ENCODE measurements around the gene RASGRP3. TPM values are rescaled to one million over a fixed set of nuclear protein-coding genes. Genes with fewer than 3 reads are reported as not detected.
A peak's percentile ranks its signal among the peaks of the same experiment; 100 is the strongest.

RASGRP3 gene
- total RNA-seq, 4 donors from 2014 or later, result 0.53 to 10.2 (median 5.3) TPM

DNA sequence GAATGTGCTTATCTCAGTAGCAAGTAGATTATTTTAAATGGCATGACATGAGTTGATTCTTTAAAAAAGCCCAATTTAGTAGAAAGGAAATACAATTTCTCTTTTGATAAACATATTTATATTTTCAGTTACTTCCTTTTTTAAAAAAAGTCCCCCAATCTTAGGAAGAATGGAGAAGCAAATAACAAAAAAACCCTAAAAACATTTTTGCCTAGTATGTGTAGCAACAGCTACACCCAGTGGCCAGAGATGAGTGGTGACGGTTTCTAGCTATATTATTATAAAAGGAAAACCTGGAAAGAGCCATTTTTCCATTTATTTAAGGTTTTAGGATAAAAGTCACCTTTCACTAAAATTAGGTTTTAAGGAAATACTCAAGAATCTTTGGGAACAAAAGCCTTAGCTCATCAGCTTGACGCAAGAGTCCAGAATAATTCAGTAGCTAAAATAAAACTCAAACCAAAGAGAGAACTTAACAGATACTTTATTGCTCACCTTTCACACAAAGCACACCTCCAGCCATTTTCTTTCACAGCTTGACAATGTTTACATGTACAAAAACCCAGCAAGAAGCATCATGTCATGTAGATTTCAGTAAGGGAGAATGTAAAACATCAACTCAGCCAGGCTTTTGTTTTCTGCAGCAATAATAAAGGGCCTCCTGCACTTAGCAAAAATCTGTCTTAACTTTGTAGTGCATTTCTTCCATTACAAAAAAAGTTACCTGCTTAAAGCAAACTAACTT lies 106.9 kb downstream of the RASGRP3 start:
- 23 to 26% methylated on average over 2 of the region's 2 CpGs for WGBS, 2 donors
- intact Hi-C loops (cut with DNase I), result no loop called here

DNA sequence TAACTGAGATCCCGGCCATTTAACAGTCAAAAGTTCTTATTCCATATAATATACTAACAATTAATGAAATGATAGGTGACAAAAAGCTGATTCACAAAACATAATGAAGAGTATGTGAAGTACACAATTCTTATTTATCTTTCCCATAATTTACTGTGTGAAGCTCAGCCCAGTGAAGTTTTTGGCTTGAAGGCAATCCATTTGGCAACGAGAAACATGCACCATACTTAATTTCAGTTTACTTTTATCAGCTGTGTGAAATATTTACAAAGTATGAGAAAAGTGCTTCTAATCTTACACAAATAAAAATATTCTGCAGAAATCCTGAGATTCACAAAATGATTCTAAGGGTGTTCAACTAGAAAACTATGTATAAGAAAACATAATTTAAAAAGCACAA lies 110.3 kb downstream of the RASGRP3 start:
- DNase-seq, result no peak
- Histone ChIP-seq H3K27me3 (no peaks in the 10 kb centered on the region), H3K4me1 (peaks cover 0 to 26% (median 0%) of the 10 kb centered on the region in 3 donors), H3K36me3 (peaks cover 15 to 73% (median 18%) of the 10 kb centered on the region in 3 donors), H3K27ac (no peak overlapping the region), H3K9me3 (no peaks in the 10 kb centered on the region), H3K4me3 (no peak overlapping the region)
- 71 to 78% methylated on average over 2 of the region's 2 CpGs for WGBS, 2 donors
- TF ChIP-seq POLR2A (IDR thresholded peaks at IDR 0.05) (no peak), CTCF (IDR thresholded peaks at IDR 0.05) (no peak)
- intact Hi-C loops (cut with DNase I), result no loop called here

More for the DNA sequence above, 106.9 kb downstream of the RASGRP3 start:
- Histone ChIP-seq H3K27me3 (no peaks in the 10 kb centered on the region), H3K4me3 (no peak overlapping the region), H3K27ac (no peak overlapping the region), H3K9me3 (no peaks in the 10 kb centered on the region), H3K36me3 (peaks cover 15 to 50% (median 18%) of the 10 kb centered on the region in 3 donors), H3K4me1 (peaks cover 0 to 5% (median 0%) of the 10 kb centered on the region in 3 donors)
- peak; percentile 37 to 81 (median 73) for TF ChIP-seq CTCF (IDR thresholded peaks at IDR 0.05)
- TF ChIP-seq POLR2A (IDR thresholded peaks at IDR 0.05), result no peak
- no peak for DNase-seq

- peaks cover 18 to 88% (median 20%) of the 10 kb centered on the region in 3 donors for H3K36me3 ChIP-seq
- H3K4me1 ChIP-seq, result peaks cover 0 to 21% (median 0%) of the 10 kb centered on the region in 3 donors
- DNase-seq, result no peak
- intact Hi-C loops (cut with DNase I), result no loop called here
- no peak overlapping the region for H3K27ac ChIP-seq
- 74 to 75% methylated on average over 2 of the region's 2 CpGs for WGBS, 2 donors
- no peaks in the 10 kb centered on the region for H3K9me3 ChIP-seq
- H3K4me3 ChIP-seq, result no peak overlapping the region
- H3K27me3 ChIP-seq, result no peaks in the 10 kb centered on the region
- no peak for TF ChIP-seq POLR2A (IDR thresholded peaks at IDR 0.05)
- TF ChIP-seq CTCF (IDR thresholded peaks at IDR 0.05), result no peak
Observed at GRCh38 chr2:33588232-33588631, 111.8 kb downstream of the RASGRP3 start.

- Histone ChIP-seq H3K27me3 (no peaks in the 10 kb centered on the region), H3K9me3 (no peaks in the 10 kb centered on the region), H3K36me3 (peaks cover 16 to 90% (median 21%) of the 10 kb centered on the region in 3 donors), H3K4me3 (no peak overlapping the region), H3K27ac (peak overlapping the region in 2 of 4 donors; percentile 6 to 43), H3K4me1 (peaks cover 0 to 21% (median 0%) of the 10 kb centered on the region in 3 donors)
- 31 to 48% methylated on average over 1 of the region's 1 CpG for WGBS, 2 donors
- DNase-seq, result no peak
- intact Hi-C loops (cut with DNase I), result no loop called here
- TF ChIP-seq POLR2A (IDR thresholded peaks at IDR 0.05), result no peak
- no peak for TF ChIP-seq CTCF (IDR thresholded peaks at IDR 0.05)
Observed at GRCh38 chr2:33589444-33589843, 113.0 kb downstream of the RASGRP3 start.

- H3K27me3 ChIP-seq, result no peaks in the 10 kb centered on the region
- no peak overlapping the region for H3K27ac ChIP-seq
- DNase-seq, result no peak
- TF ChIP-seq POLR2A (IDR thresholded peaks at IDR 0.05) (no peak), CTCF (IDR thresholded peaks at IDR 0.05) (no peak)
- whole genome bisulfite sequencing, 2 donors, result 61 to 68% methylated on average over 3 of the region's 3 CpGs
- no peaks in the 10 kb centered on the region for H3K9me3 ChIP-seq
- intact Hi-C loops (cut with DNase I), result no loop called here
- H3K4me1 ChIP-seq, result peaks cover 0 to 29% (median 9%) of the 10 kb centered on the region in 3 donors
- no peak overlapping the region for H3K4me3 ChIP-seq
- peaks cover 4 to 51% (median 6%) of the 10 kb centered on the region in 3 donors for H3K36me3 ChIP-seq
Observed at GRCh38 chr2:33595385-33595784, 118.9 kb downstream of the RASGRP3 start.
